ENCODE results near the gene CHORDC1.
"Not testable (repeated sequence)": the region's sequence is repeated elsewhere in the genome, so short reads cannot be mapped to it uniquely, and the experiment has no call there.

The CHORDC1 gene

DNA sequence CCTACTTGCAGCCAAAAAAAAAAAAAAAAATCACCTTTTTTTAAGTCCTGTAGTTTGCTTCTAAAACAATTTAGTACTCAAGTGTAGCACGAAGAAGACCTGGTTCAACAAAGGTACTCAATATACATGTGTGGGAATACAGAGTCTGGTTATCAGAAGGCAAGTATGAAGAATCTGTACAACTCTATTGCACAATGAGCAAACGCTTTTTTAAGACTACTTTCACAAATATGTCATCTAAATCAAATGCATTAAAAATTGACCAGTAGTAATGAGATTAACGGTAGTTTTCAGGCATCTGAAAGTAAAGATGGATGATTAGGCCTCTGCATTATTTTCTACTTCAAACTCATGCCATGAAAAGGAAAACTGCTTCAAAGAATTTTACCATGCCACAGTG, 9.5 kb downstream of the CHORDC1 start:
- no peak for DNase-seq

GRCh38 chr11:90208857-90209256, 14.0 kb downstream of the CHORDC1 start:
- DNase-seq: no peak

DNA sequence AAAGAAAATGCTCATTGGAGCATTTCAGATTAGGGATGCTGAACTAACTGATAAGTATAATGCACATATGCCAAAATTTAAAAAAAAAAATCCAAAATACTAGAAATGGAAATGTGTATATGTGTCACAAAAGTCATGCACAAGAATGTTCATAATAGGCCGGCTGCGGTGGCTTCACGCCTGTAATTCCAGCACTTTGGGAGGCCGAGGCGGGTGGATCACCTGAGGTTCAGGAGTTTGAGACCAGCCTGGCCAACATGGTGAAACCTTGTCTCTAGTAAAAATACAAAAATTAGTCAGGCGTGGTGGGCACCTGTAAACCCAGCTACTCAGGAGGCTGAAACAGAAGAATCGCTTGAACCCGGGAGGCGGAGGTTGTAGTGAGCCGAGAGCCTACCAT, 14.9 kb downstream of the CHORDC1 start:
- DNase-seq: not testable (repeated sequence)

DNA sequence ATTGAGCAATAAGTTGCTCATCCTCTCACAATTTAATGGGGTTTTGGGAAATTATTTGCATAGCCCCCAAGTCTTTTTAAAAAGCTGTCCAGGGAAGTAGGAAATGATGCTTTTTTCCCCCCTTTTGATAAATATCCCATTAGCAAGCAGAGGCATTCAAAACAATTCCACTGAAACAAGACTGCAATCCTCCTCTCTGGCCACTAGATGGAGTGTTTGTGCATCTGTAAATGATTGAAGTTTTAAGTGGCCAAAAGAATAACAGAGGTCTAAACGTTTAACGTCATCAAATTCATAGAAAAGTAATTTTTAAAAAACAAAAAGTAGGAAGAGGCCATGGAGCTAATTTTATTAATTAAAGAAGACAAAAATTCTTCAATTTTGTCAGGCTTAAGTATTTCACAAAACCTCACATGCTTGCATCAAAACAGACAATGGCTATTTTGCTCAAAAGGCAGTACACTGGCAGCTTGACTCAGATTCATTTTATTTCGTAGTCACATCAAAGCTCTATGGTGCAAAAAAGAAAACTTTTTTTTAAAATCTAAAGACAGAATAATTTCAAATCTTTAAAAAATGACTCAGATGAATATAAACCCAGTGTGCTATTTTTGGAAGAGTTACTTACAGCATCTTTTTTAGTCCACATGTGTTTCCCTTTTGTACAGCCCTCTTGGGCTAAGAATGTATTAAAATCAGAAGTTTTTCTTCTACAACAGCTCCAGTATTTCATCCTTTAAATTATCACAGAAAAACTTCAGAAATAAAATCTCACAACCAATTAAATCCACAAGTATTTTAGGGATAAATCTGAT, 17.8 kb downstream of the CHORDC1 start:
- DNase-seq: no peak

DNA sequence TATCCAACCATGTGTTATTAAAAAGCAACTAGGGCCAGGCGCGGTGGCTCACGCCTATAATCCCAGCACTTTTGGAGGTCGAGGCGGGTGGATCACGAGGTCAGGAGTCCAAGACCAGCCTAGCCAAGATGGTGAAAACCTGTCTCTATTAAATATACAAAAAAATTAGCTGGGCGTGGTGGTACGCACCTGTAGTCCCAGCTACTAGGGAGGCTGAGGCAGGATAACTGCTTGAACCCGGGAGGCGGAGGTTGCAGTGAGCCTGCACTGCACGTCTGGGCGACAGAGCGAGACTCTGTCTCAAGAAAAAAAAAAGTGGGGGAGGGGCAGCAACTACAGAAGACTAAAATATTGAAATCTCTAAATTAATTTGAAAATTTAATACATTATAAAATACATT, 18.4 kb downstream of the CHORDC1 start:
- DNase-seq: no peak

DNA sequence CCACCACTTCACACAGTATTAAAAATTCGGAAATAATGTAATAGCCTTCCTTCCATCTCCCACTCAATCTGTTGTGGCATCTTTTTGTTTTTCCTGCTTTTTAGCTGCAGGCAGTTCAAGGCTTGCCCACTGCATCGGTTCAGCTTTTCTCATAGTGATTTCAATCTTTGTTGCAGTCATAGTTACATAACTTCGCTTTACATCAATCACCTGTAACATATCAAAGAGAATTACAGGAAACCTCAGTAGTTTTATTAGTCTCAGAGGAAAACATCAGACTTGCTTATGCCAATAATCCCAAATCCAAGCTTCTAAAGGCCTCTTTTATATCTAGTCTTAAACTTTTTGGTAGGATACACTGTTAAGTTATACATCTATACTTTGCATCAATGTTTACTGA, 20.5 kb downstream of the CHORDC1 start:
- no peak for DNase-seq

- no peak for DNase-seq
Measured at GRCh38 chr11:90197377-90197776, 25.5 kb downstream of the CHORDC1 start.

GRCh38 chr11:90192869-90193582, 29.8 kb downstream of the CHORDC1 start:
- no peak for DNase-seq

DNA sequence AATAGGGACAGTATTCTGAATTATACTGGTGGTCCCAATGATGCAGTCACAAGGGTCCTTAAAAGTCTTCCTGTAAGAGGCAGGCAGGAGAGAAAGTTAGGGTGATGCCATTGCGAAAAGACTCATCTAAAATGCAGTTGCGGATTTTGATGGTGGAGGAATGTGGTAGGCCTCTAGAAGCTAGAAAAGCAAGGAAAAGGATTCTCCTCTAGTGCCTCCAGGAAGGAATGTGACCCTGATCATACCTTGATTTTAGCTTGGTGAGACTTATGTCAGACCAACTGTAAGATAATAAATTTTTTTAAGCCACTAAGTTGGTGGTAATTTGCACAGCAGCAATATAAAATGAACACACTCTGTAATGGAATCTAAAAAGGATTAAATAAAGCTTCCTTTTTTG, 33.8 kb downstream of the CHORDC1 start:
- no peak for DNase-seq

GRCh38 chr11:90187839-90188238, 35.0 kb downstream of the CHORDC1 start:
- no peak for DNase-seq

DNA sequence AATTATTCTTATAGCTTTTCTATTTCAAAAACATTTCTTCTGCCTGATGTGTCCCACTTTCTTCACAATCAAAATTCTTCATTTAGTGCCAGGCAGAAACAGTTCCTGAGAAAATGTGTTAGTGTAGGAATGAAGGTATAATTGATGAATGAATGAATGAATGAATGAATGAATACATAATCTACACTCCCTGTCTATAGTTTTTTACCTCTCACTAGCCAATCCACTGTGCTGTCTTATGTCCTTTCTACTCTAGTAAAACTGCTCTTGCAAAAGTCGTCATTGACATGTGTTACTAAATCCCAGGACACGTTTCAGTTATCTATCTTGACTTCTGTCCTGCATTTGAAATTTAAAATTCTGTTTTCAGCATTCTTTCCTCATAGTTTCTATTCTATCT, 42.9 kb downstream of the CHORDC1 start:
- DNase-seq: no peak

- DNase-seq: no peak
Measured at GRCh38 chr11:90178751-90179150, 44.1 kb downstream of the CHORDC1 start.

- DNase-seq: no peak
Measured at GRCh38 chr11:90176069-90176468, 46.8 kb downstream of the CHORDC1 start.

DNA sequence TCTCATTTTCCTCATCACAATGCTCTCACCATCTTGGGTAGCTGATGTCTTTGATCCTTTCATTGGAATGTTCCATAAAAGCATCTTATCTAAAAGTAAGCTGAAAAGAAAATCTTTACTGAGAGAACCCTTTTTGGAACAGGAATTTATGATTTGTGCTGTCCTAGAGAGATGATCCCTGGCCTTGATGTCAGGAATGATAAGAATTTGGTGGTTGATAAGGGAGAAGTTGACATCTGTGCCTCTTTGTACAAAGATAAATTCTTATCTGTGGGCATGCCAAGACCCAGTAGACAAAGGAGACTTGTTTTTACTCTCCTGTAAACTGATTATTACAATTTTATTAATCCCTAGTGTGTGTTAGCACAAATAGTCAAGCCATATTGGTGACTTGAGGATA, 51.5 kb downstream of the CHORDC1 start:
- no peak for DNase-seq

- no peak for DNase-seq
Measured at GRCh38 chr11:90168571-90168970, 54.3 kb downstream of the CHORDC1 start.

DNA sequence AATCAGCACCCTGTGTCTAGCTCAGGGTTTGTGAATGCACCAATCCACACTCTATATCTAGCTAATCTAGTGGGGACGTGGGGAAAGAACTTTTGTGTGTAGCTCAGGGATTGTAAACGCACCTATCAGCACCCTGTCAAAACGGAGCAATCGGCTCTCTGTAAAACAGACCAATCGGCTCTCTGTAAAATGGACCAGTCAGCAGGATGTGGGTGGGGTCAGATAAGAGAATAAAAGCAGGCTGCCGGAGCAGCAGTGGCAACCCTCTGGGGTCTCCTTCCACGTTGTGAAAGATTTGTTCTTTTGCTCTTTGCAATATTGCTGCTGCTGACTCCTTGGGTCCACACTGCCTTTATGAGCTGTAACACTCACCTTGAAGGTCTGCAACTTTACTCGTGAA, 55.1 kb downstream of the CHORDC1 start:
- not testable (repeated sequence) for DNase-seq

- not testable (repeated sequence) for DNase-seq
Measured at GRCh38 chr11:90166982-90167573, 55.8 kb downstream of the CHORDC1 start.

Measured in activated CD4-positive, alpha-beta T cell treated with anti-CD3 and anti-CD28 coated beads, Interleukin-2, amount 50 U/mL, for 48 hours (primary cell).